WTC11 (cell line): Measurements from ENCODE around the gene INPP4B. TPM values are rescaled to one million over a fixed set of nuclear protein-coding genes. Genes with fewer than 3 reads are reported as not detected.

ENCODE experiments used
- ATAC-seq: fragments of 200-7000 bp; cut with Tn5 transposase; 2 replicates; pipeline ENCODE4 v1.10.0; 2021; ENCODE audit warnings: mild to moderate bottlenecking, moderate library complexity
- CTCF ChIA-PET: fragments of 300-600 bp; sonication (Branson Sonifier 250); formaldehyde crosslinking; loops from one replicate; lab custom pipeline; 2021; ENCODE audit warnings: antibody characterized with exemption; lab: Charles Lee
- POLR2A ChIA-PET: fragments of 350-600 bp; sonication (Branson Sonifier 250); formaldehyde crosslinking; loops from one replicate; lab custom pipeline; 2021; ENCODE audit warnings: antibody characterized with exemption; lab: Charles Lee
- DNase-seq: peaks from one replicate; pipeline ENCODE4 v3.0.0; 2021; ENCODE audit warnings: low spot score
- H3K27ac Mint-ChIP-seq: 2 replicates; pipeline ENCODE4 v1.8.0; 2021; ENCODE audit warnings: mixed read lengths
- H3K27me3 Mint-ChIP-seq: 2 replicates; pipeline ENCODE4 v1.8.0; 2021; ENCODE audit warnings: low read depth, mild to moderate bottlenecking, moderate library complexity, mixed read lengths
- H3K36me3 Mint-ChIP-seq: 2 replicates; pipeline ENCODE4 v1.8.0; 2021; ENCODE audit warnings: mixed read lengths
- H3K4me1 Mint-ChIP-seq: 2 replicates; pipeline ENCODE4 v1.8.0; 2022; ENCODE audit warnings: mixed read lengths
- H3K4me3 Mint-ChIP-seq: 2 replicates; pipeline ENCODE4 v1.8.0; 2021; ENCODE audit warnings: mild to moderate bottlenecking, moderate library complexity, mixed read lengths
- H3K9me3 Mint-ChIP-seq: 2 replicates; pipeline ENCODE4 v1.8.0; 2021; ENCODE audit warnings: mixed read lengths
- AFF4 ChIP-seq: sonication (generic); formaldehyde crosslinking; IDR thresholded peaks from 2 replicates; pipeline ENCODE4 v1.8.1; 2023; ENCODE audit warnings: mild to moderate bottlenecking, missing genetic modification reagents, borderline replicate concordance
- ARID4B ChIP-seq: sonication (generic); formaldehyde crosslinking; IDR thresholded peaks from 2 replicates; pipeline ENCODE4 v1.8.0; 2023; ENCODE audit warnings: missing genetic modification reagents, mild to moderate bottlenecking, borderline replicate concordance
- CREM ChIP-seq: sonication (generic); formaldehyde crosslinking; IDR thresholded peaks from 2 replicates; pipeline ENCODE4 v1.8.1; 2022; ENCODE audit warnings: mild to moderate bottlenecking, missing genetic modification reagents, moderate library complexity
- EMX1 ChIP-seq: fragments of 250-450 bp; sonication (Bioruptor Pico); IDR thresholded peaks from 2 replicates; pipeline ENCODE4 v1.8.0; 2021; ENCODE audit warnings: mild to moderate bottlenecking
- FOXP1 ChIP-seq: sonication (generic); formaldehyde crosslinking; IDR thresholded peaks from 2 replicates; pipeline ENCODE4 v1.8.0; 2022; ENCODE audit warnings: missing genetic modification reagents, mild to moderate bottlenecking, moderate library complexity, borderline replicate concordance
- JUN ChIP-seq: sonication (generic); formaldehyde crosslinking; IDR thresholded peaks from 2 replicates; pipeline ENCODE4 v1.8.0; 2023; ENCODE audit warnings: mild to moderate bottlenecking, missing genetic modification reagents
- NFATC4 ChIP-seq: fragments of 250-450 bp; sonication (Bioruptor Pico); IDR thresholded peaks from 2 replicates; pipeline ENCODE4 v1.9.0; 2021; ENCODE audit warnings: mild to moderate bottlenecking
- NFE2L1 ChIP-seq: sonication (generic); formaldehyde crosslinking; IDR thresholded peaks from 2 replicates; pipeline ENCODE4 v1.8.1; 2023; ENCODE audit warnings: missing genetic modification reagents
- NR1H2 ChIP-seq: sonication (generic); formaldehyde crosslinking; IDR thresholded peaks from 2 replicates; pipeline ENCODE4 v1.9.0; 2021; ENCODE audit warnings: mild to moderate bottlenecking, moderate library complexity, missing genetic modification reagents
- OVOL2 ChIP-seq: fragments of 250-450 bp; sonication (Bioruptor Pico); IDR thresholded peaks from 2 replicates; pipeline ENCODE4 v1.9.0; 2021; ENCODE audit warnings: mild to moderate bottlenecking, borderline replicate concordance
- RELA ChIP-seq: sonication (generic); formaldehyde crosslinking; IDR thresholded peaks from 2 replicates; pipeline ENCODE4 v1.8.1; 2022; ENCODE audit warnings: missing genetic modification reagents, mild to moderate bottlenecking, borderline replicate concordance
- RORB ChIP-seq: fragments of 250-450 bp; sonication (Bioruptor Pico); IDR thresholded peaks from 2 replicates; pipeline ENCODE4 v1.9.0; 2021; ENCODE audit warnings: mild to moderate bottlenecking
- TEAD1 ChIP-seq: sonication (generic); formaldehyde crosslinking; IDR thresholded peaks from 2 replicates; pipeline ENCODE4 v1.8.0; 2022; ENCODE audit warnings: mild to moderate bottlenecking, missing genetic modification reagents
- ZNF121 ChIP-seq: sonication (generic); formaldehyde crosslinking; IDR thresholded peaks from 2 replicates; pipeline ENCODE4 v1.8.0; 2023; ENCODE audit warnings: missing genetic modification reagents
- ZNF232 ChIP-seq: sonication (generic); formaldehyde crosslinking; IDR thresholded peaks from 2 replicates; pipeline ENCODE4 v1.8.0; 2022; ENCODE audit warnings: mild to moderate bottlenecking, missing genetic modification reagents
- ZNF281 ChIP-seq: sonication (generic); formaldehyde crosslinking; IDR thresholded peaks from 2 replicates; pipeline ENCODE4 v1.8.0; 2023; ENCODE audit warnings: mild to moderate bottlenecking, missing genetic modification reagents
- ZNF416 ChIP-seq: fragments of 250-450 bp; sonication (Bioruptor Pico); IDR thresholded peaks from 2 replicates; pipeline ENCODE4 v1.9.0; 2021; ENCODE audit warnings: mild to moderate bottlenecking, inconsistent platforms
- ZNF532 ChIP-seq: fragments of 250-450 bp; sonication (Bioruptor Pico); IDR thresholded peaks from 2 replicates; pipeline ENCODE4 v1.9.0; 2021; ENCODE audit warnings: mild to moderate bottlenecking, borderline replicate concordance
- total RNA-seq: library from RNA; stranded (reverse); gene quantifications from 3 replicates; pipeline ENCODE4 v1.2.3, GENCODE V29; 2021

INPP4B gene
- total RNA-seq, 1 experiment from 2014 or later: 0.92 TPM

- no peak overlapping the region for H3K4me3 Mint-ChIP-seq
- POLR2A ChIA-PET: no interaction called here
- TF ChIP-seq RORB (CRISPR knock-in tag) (no peak), NFE2L1 (CRISPR knock-in tag) (no peak), ZNF281 (CRISPR knock-in tag) (peak; percentile 96), TEAD1 (CRISPR knock-in tag) (peak; percentile 18; the same call in 1 of the 2 replicates), ZNF232 (CRISPR knock-in tag) (no peak), OVOL2 (no peak), ZNF532 (CRISPR knock-in tag) (peak; percentile 10; the same call in 1 of the 2 replicates), ZNF416 (CRISPR knock-in tag) (no peak), FOXP1 (peak; percentile 60; the same call in 1 of the 2 replicates), NFATC4 (CRISPR knock-in tag) (no peak)
- H3K27me3 Mint-ChIP-seq: peaks cover 2% of the 10 kb centered on the region; the same call in 1 of the 2 replicates
- CTCF ChIA-PET: no interaction called here
- ATAC-seq: peak; percentile 91
- H3K4me1 Mint-ChIP-seq: peaks cover 22% of the 10 kb centered on the region
- peaks cover 22% of the 10 kb centered on the region for H3K36me3 Mint-ChIP-seq
- peaks cover 24% of the 10 kb centered on the region for H3K9me3 Mint-ChIP-seq
- peak; percentile 83 for DNase-seq
- peak overlapping the region; percentile 91 for H3K27ac Mint-ChIP-seq
Observed at GRCh38 chr4:142435599-142436235, 410.4 kb downstream of the INPP4B start.

- no peak for TF ChIP-seq AFF4 (CRISPR knock-in tag)
- TF ChIP-seq JUN (CRISPR knock-in tag): no peak
- TF ChIP-seq ARID4B (CRISPR knock-in tag): no peak
- no peak for TF ChIP-seq RELA (CRISPR knock-in tag)
- no peak for TF ChIP-seq CREM
- no peak for TF ChIP-seq NR1H2
- TF ChIP-seq EMX1: no peak
- no peak for TF ChIP-seq ZNF121 (CRISPR knock-in tag)
- TF ChIP-seq, all 79 proteins: peak for 0
- H3K4me3 Mint-ChIP-seq: no peak overlapping the region
- peaks cover 2% of the 10 kb centered on the region; the same call in 1 of the 2 replicates for H3K27me3 Mint-ChIP-seq
- DNase-seq (no peak), ATAC-seq (peak; percentile 14; the same call in 1 of the 2 replicates)
- ChIA-PET CTCF (interaction anchor here (0.9 to 1.0 kb wide), 2 partner anchors 9 to 416 kb away, joined by 3 to 5 read pairs; no protein-coding TSS in a partner anchor), POLR2A (no interaction called here)
- peak overlapping the region; percentile 58 for H3K27ac Mint-ChIP-seq
- peaks cover 28% of the 10 kb centered on the region for H3K4me1 Mint-ChIP-seq
- H3K9me3 Mint-ChIP-seq: peaks cover 24% of the 10 kb centered on the region
- H3K36me3 Mint-ChIP-seq: peaks cover 22% of the 10 kb centered on the region
Observed at GRCh38 chr4:142434519-142435224, 411.4 kb downstream of the INPP4B start.
